ENCODE measurements around the gene CYP1A2.

- no peak for TF ChIP-seq EZH2phosphoT487 (IDR thresholded peaks at IDR 0.05; ENCODE audit: low read length)
- TF ChIP-seq CTCF (IDR thresholded peaks at IDR 0.05; ENCODE audit: low read length): no peak
- no peak for TF ChIP-seq EZH2 (optimal IDR thresholded peaks at IDR 0.05; ENCODE audit: low read depth, low read length)
Measured at GRCh38 chr15:74775894-74776293, 27.2 kb downstream of the CYP1A2 start.
